Rectal smooth muscle tissue (tissue), 1 donor: ENCODE measurements around the gene TPI1.
"Not testable (repeated sequence)": the region's sequence is repeated elsewhere in the genome, so short reads cannot be mapped to it uniquely, and the experiment has no call there.

ENCODE experiments used
- H3K27ac ChIP-seq: one replicate; pipeline ENCODE4 v1.7.0; 2013; ENCODE audit warnings: low read depth, low read length, inconsistent platforms
- H3K27me3 ChIP-seq: one replicate; pipeline ENCODE4 v1.7.0; 2013; ENCODE audit warnings: low read length; ENCODE audit not compliant: control insufficient read depth, insufficient read depth
- H3K36me3 ChIP-seq: one replicate; pipeline ENCODE4 v1.7.0; 2013; ENCODE audit warnings: low read length; ENCODE audit not compliant: control insufficient read depth, insufficient read depth
- H3K4me1 ChIP-seq: one replicate; pipeline ENCODE4 v1.7.0; 2013; ENCODE audit warnings: low read length; ENCODE audit not compliant: control insufficient read depth, insufficient read depth
- H3K4me3 ChIP-seq: one replicate; pipeline ENCODE4 v1.7.0; 2013; ENCODE audit warnings: low read length
- H3K9ac ChIP-seq: one replicate; pipeline ENCODE4 v1.7.0; 2013; ENCODE audit warnings: low read length

Gene TPI1

DNA sequence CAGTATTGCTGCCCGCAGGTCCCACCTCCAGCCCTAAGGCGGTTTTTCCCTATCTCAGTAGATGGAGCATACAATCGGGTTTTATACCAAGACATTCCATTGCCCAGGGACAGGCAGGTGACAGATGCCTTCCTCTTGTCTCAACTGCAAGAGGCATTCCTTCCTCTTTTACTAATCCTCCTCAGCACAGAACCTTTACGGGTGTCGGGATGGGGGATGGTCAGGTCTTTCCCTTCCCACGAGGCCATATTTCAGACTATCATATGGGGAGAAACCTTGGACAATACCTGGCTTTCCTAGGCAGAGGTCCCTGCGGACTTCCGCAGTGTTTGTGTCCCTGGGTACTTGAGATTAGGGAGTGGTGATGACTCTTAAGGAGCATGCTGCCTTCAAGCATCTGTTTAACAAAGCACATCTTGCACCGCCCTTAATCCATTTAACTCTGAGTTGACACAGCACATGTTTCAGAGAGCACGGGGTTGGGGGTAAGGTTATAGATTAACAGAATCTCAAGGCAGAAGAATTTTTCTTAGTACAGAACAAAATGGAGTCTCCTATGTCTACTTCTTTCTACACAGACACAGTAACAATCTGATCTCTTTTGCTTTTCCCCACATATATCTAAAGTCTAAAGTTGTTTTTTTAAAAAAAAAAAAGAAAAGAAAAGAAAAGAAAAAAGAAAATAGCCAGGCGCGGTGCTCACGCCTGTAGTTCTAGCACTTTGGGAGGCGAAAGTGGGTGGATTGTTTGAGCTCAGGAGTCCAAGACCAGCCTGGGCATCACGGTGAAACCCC is 19.1 kb downstream of the TPI1 start:
- not testable (repeated sequence) for H3K4me1 ChIP-seq, H3K27ac ChIP-seq, H3K27me3 ChIP-seq, H3K36me3 ChIP-seq, H3K9ac ChIP-seq, H3K4me3 ChIP-seq

DNA sequence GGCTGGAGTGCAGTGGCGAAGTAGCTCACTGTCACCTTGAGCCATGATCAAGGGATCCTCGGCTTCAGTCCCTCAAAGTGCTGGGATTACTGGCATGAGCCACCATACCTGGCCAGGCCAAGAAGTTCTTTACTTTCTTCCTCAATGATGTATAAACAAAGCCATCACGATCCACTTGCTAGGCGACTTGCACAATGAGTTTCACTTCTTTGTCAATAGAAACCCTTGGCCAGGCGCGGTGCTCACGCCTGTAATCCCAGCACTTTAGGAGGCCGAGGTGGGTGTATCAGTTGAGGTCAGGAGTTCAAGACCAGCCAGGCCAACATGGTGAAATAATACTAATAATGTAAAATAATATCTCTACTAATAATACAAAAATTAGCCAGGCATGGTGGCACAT is 20.1 kb downstream of the TPI1 start:
- no peak overlapping the region for H3K4me3 ChIP-seq
- H3K27ac ChIP-seq, result no peak overlapping the region
- H3K4me1 ChIP-seq, result no peaks in the 10 kb centered on the region
- peaks cover 3% of the 10 kb centered on the region for H3K36me3 ChIP-seq
- H3K27me3 ChIP-seq, result no peaks in the 10 kb centered on the region
- no peak overlapping the region for H3K9ac ChIP-seq

DNA sequence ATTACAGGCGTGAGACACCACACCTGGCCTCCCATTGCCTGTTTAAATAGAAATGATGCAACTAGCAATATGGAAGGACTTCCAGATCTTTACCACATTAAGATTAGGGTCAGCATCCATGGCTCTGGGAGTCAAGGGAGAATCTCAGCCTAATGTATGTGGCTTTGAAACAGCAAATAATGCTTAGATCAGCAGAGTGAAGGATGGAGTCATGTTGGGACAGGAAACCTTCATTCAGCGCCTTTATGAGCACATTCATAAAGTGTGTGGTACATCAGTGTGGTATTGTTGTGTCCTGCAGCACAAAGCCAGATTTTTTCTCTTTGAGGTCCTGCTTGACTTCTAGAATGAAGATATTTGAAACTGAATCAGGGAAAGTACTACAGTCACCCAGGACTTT is 21.0 kb downstream of the TPI1 start:
- Histone ChIP-seq H3K27me3 (no peaks in the 10 kb centered on the region), H3K4me1 (no peaks in the 10 kb centered on the region), H3K4me3 (no peak overlapping the region), H3K36me3 (peaks cover 3% of the 10 kb centered on the region), H3K9ac (no peak overlapping the region), H3K27ac (no peak overlapping the region)

DNA sequence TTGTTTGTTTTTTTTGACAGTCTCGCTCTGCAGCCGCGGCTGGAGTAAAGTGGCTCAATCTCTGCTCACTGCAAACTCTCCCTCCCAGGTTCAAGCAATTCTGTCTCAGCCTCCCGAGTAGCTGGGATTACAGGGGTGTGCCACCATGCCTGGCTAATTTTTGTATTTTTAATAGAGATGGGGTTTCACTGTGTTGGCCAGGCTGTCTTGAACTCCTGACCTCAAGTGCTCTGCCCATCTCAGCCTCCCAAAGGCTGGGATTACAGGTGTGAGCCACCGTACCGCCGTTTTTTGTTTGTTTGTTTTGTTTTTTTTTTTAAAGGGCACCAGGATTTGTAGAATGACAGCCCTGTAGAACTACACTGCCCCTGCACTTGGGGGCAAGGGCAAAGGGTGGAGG is 21.5 kb downstream of the TPI1 start:
- not testable (repeated sequence) for H3K36me3 ChIP-seq, H3K27ac ChIP-seq, H3K27me3 ChIP-seq

DNA sequence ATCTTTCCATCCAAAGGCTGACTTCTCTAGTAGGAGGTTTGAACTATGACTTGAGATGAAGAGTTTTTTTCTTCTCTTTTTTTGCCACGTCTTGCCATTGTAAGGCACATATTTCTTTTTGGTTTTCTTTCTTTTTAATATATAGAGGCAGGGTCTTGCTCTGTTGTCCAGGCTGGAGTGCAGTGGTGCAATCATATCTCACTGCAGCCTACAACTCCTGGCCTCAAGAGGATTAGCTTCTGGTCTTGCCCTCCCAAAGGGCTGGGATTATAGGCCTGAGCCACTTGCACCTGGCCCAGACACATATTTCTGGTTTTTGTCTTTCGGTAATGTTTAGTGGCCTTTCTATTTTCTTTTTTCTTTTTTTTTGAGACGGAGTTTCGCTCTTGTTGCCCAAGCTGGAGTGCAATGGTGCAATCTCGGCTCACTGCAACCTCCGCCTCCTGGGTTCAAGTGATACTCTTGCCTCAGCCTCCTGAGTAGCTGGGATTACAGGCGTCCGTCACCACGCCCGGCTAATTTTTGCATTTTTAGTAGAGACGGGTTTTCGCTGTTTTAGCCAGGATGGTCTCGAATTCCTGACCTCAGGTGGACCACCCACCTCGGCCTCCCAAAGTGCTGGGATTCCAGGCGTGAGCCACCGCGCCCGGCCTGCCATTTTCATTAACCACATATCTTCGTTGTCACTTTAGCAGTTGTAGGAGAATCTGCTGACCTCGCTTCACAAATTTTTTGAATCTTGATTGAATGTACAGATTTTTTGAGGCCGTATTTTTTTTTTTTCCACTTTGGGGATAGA is 22.6 kb downstream of the TPI1 start:
- not testable (repeated sequence) for H3K36me3 ChIP-seq, H3K9ac ChIP-seq, H3K27me3 ChIP-seq, H3K4me1 ChIP-seq, H3K4me3 ChIP-seq
- peak overlapping the region; percentile 84 for H3K27ac ChIP-seq

More for the DNA sequence above, 21.5 kb downstream of the TPI1 start:
- H3K4me3 ChIP-seq, H3K4me1 ChIP-seq, H3K9ac ChIP-seq: not testable (repeated sequence)

DNA sequence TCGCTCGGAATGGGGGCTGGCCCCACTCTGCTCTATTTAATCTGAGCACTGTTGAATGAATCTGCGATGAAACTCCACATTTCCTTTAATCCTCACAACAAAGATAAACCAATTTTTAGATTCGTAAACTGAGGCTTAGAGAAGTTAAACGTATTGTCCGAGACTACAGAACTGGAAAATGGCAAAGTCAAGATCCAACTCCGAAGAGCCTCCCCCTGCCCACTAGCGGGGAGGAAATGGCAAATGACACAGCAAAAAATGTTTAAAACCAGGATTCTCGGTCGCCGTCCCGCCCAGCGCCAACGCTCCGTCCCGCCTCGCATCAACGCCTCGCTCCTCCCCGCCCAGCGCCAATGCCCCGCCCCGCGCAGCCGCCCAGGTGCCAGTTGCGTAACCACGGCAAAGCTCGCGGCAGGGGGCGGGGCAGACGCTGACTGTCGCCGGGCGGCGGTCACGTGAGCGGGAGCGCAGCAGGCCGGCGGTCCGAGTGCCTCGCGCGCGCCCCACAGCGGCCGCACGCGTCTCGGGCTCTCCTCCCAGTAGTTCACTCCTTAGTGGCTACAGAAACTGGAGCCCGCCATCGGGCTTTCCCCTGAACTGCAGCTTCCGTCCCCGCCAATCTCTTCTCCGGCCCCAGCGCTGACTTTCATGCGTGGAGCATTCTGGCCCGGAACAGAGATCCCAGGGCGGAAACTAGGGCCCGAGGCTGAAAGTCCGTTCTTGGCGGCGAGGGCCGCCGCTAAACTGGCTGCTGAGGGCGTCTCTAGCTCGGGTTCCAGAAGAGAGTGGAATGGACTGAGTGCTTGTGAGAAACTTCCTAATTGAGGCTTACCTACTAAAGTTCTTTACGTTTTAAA is 23.7 kb downstream of the TPI1 start:
- H3K27me3 ChIP-seq, result no peaks in the 10 kb centered on the region
- peak overlapping the region; percentile 72 for H3K4me3 ChIP-seq
- H3K27ac ChIP-seq, result peak overlapping the region; percentile 84
- no peaks in the 10 kb centered on the region for H3K4me1 ChIP-seq
- H3K9ac ChIP-seq, result peak overlapping the region; percentile 78
- H3K36me3 ChIP-seq, result no peaks in the 10 kb centered on the region

DNA sequence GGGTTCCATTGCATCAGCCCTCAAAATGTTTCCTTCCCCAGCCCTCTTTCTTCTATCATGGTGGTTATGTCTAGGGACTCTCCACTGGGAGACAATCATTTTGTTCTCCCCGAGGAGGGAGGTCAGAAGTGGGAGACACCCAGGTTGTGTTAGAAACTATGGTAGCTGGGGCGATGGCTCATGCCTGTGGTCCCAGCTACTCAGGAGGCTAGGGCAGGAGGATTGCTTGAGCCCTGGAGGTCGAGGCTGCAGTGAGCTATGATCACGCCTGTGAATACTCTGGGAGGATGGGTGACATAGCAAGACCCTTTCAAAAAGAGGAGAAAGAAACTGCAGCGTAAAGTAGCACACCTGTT is 24.3 kb downstream of the TPI1 start:
- peak overlapping the region; percentile 56 for H3K4me3 ChIP-seq
- peak overlapping the region; percentile 69 for H3K27ac ChIP-seq
- H3K27me3 ChIP-seq, result no peaks in the 10 kb centered on the region
- no peaks in the 10 kb centered on the region for H3K4me1 ChIP-seq
- H3K36me3 ChIP-seq, result no peaks in the 10 kb centered on the region
- peak overlapping the region; percentile 10 for H3K9ac ChIP-seq

DNA sequence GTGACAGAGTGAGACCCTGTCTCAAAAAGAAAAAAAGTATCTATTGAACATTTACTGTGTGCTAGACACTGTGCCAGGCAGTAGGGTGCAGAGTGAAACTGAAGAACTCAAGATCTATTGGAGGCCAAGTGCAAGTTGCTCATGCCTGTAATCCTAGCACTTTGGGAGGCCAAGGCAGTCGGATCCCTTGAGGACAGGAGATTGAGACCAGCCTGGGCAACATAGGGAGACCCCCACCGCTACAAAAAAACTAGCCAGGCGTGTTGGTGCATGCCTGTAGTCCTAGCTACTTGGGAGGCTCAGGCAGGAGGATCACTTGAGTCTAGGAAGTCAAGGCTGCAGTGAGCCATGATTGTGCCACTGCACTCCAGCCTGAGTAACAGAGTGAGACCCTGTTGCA is 25.4 kb downstream of the TPI1 start:
- H3K27me3 ChIP-seq, H3K27ac ChIP-seq, H3K4me1 ChIP-seq, H3K36me3 ChIP-seq, H3K9ac ChIP-seq, H3K4me3 ChIP-seq: not testable (repeated sequence)

DNA sequence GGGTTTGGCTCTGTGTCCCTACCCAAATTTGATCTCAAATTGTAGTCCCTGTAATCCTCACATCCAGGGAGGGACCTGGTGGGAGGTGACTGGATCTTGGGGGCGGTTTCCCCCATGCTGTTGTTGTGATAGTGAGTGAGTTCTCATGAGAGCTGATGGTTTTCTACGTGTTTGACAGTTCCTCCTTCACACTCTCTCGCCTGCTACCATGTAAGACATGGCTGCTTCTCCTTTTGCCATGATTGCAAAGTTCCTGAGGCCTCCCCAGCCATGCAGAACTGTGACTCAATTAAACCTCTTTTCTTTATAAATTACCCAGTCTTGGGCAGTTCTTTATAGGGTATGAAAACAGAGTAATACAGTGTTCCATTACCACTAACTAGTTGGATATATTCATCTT is 27.0 kb downstream of the TPI1 start:
- no peaks in the 10 kb centered on the region for H3K36me3 ChIP-seq
- no peak overlapping the region for H3K27ac ChIP-seq
- H3K4me3 ChIP-seq, result no peak overlapping the region
- no peak overlapping the region for H3K9ac ChIP-seq
- H3K4me1 ChIP-seq, result no peaks in the 10 kb centered on the region
- H3K27me3 ChIP-seq, result no peaks in the 10 kb centered on the region

DNA sequence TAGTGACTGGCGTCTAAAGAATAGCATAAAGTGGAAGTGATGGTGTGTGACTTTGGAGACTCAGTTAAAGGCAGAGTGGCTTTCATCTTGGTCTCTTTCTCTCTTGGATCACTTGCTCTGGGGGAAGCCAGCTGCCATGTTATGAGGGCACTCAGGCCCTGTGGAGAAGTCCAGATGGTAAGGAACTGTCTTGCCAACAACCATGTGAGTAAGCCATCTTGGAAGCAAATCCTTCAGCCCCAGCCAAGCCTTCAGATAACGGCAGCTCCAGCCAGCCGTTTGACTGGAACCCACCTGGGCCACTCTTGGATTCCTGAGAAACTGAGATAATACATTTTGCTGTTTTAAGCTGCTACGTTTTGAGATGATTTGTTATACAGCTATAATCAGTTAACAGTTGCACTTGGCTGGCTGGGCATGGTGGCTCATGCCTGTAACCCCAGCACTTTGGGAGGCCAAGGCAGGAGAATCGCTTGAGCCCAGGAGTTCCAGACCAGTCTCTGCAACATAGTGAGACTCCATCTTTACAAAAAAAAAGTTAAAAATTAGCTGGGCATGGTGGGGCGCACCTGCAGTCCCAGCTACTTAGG is 29.6 kb downstream of the TPI1 start:
- Histone ChIP-seq H3K4me1 (no peaks in the 10 kb centered on the region), H3K4me3 (no peak overlapping the region), H3K27ac (no peak overlapping the region), H3K27me3 (no peaks in the 10 kb centered on the region), H3K36me3 (no peaks in the 10 kb centered on the region), H3K9ac (no peak overlapping the region)

DNA sequence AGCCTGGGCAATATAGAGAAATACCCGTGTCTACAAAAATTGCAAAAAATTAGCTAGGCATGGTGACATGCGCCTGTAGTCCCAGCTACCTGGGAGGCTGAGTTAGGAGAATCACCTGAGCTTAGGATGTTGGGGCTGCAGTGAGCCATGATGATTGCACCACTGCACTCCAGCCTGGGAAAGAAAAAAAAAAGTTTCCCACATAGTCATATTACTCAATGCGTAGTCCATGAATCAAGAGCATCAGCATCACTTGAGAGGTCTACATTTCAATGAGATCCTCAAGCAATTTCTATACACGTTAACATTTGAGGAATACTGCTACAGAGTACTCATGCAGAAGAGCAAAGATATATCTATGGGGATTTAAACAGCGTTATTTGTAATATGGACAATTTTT is 32.1 kb downstream of the TPI1 start:
- no peak overlapping the region for H3K9ac ChIP-seq
- no peaks in the 10 kb centered on the region for H3K27me3 ChIP-seq
- H3K4me1 ChIP-seq, result peaks cover 2% of the 10 kb centered on the region
- no peaks in the 10 kb centered on the region for H3K36me3 ChIP-seq
- H3K27ac ChIP-seq, result no peak overlapping the region
- no peak overlapping the region for H3K4me3 ChIP-seq

DNA sequence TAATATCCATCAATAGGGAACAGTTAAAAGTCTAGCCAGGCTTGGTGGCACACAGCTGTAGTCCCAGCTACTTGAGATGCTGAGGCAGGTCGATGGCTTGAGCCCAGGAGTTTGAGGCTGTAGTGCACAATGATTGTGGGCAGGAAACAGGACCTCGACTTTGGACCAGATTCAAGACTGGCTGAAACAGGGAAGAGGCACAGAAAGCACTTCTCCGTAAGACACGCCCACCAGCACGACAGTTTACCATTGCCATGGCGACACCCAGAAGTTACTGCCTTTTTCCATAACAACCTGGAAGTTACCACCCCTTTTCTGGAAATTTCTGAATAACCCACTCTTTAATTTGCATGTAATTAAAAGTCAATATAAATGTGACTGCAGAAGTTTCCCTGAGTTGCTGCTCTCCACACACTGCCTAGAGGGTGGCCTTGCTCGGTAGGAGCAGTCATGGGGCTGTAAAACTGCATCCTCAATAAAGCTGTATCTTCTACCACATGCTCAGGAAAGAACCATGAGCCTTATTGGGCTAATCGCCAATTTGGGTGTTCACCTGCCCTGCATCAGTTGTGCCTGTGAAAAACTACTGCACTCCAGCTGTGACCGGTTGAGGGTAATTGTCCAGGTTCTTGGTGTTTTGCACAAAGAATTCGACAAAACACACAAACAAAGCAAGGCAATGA is 32.6 kb downstream of the TPI1 start:
- Histone ChIP-seq H3K27ac (no peak overlapping the region), H3K27me3 (no peaks in the 10 kb centered on the region), H3K9ac (no peak overlapping the region), H3K4me3 (no peak overlapping the region), H3K36me3 (no peaks in the 10 kb centered on the region), H3K4me1 (peaks cover 4% of the 10 kb centered on the region)
